MM.1S (cell line): ENCODE results near the gene UBE3B.

Experiments used
- DNase-seq: peaks from one replicate; pipeline ENCODE4 v3.0.0-alpha.2; 2015
- H2AFZ ChIP-seq: fragments of 300-600 bp; sonication (generic); 2 replicates; pipeline ENCODE4 v1.6.0; 2016; ENCODE audit warnings: antibody characterized with exemption, low read length
- H3F3A ChIP-seq: fragments of 300-600 bp; sonication (generic); 2 replicates; pipeline ENCODE4 v1.6.1; 2016; ENCODE audit warnings: mild to moderate bottlenecking, antibody characterized with exemption, low read length, moderate library complexity, mixed read lengths; ENCODE audit not compliant: insufficient read depth
- H3K27ac ChIP-seq: fragments of 300-600 bp; sonication (generic); 2 replicates; pipeline ENCODE4 v1.5.1; 2016; ENCODE audit warnings: mild to moderate bottlenecking, low read length
- H3K27me3 ChIP-seq: fragments of 300-600 bp; sonication (generic); replicated peaks from 2 replicates; pipeline ENCODE4 v1.6.0; 2016; ENCODE audit warnings: low read length; ENCODE audit not compliant: insufficient read depth
- H3K36me3 ChIP-seq: fragments of 300-600 bp; sonication (generic); replicated peaks from 2 replicates; pipeline ENCODE4 v1.6.1; 2016; ENCODE audit warnings: mild to moderate bottlenecking, low read length, mixed read lengths; ENCODE audit not compliant: insufficient read depth
- H3K4me1 ChIP-seq: fragments of 300-600 bp; sonication (generic); 2 replicates; pipeline ENCODE4 v1.6.1; 2016; ENCODE audit warnings: low read length, mixed read lengths
- H3K4me2 ChIP-seq: fragments of 300-600 bp; sonication (generic); 2 replicates; pipeline ENCODE4 v1.6.0; 2016; ENCODE audit warnings: low read depth, low read length
- H3K4me3 ChIP-seq: fragments of 300-600 bp; sonication (generic); 2 replicates; pipeline ENCODE4 v1.5.1; 2016; ENCODE audit warnings: low read length, mixed read lengths
- H3K79me2 ChIP-seq: fragments of 300-600 bp; sonication (generic); 2 replicates; pipeline ENCODE4 v1.6.1; 2016; ENCODE audit warnings: mixed run types, low read length, mixed read lengths
- H3K9ac ChIP-seq: fragments of 300-600 bp; sonication (generic); 2 replicates; pipeline ENCODE4 v1.6.1; 2016; ENCODE audit warnings: low read length, mixed read lengths
- H3K9me2 ChIP-seq: fragments of 300-600 bp; sonication (generic); replicated peaks from 2 replicates; pipeline ENCODE4 v1.6.1; 2016; ENCODE audit warnings: mild to moderate bottlenecking, low read length, mixed read lengths; ENCODE audit not compliant: insufficient read depth
- H3K9me3 ChIP-seq: fragments of 300-600 bp; sonication (generic); replicated peaks from 2 replicates; pipeline ENCODE4 v1.6.1; 2016; ENCODE audit warnings: mild to moderate bottlenecking, low read length, mixed read lengths; ENCODE audit not compliant: insufficient read depth
- H4K20me1 ChIP-seq: fragments of 300-600 bp; sonication (generic); 2 replicates; pipeline ENCODE4 v1.6.1; 2016; ENCODE audit warnings: mild to moderate bottlenecking, low read length, moderate library complexity, mixed read lengths; ENCODE audit not compliant: insufficient read depth
- CTCF ChIP-seq: fragments of 300-600 bp; sonication (generic); IDR thresholded peaks from 2 replicates; pipeline ENCODE4 v1.5.1; 2016; ENCODE audit warnings: antibody characterized with exemption, low read length, mixed read lengths
- EZH2 ChIP-seq: fragments of 300-600 bp; sonication (generic); optimal IDR thresholded peaks from 2 replicates; pipeline ENCODE3; 2017; ENCODE audit warnings: low read depth, mild to moderate bottlenecking, antibody characterized with exemption, low read length, mixed read lengths
- EZH2phosphoT487 ChIP-seq: fragments of 300-600 bp; sonication (generic); IDR thresholded peaks from 2 replicates; pipeline ENCODE4 v1.6.1; 2018; ENCODE audit warnings: antibody characterized with exemption, low read length

Gene UBE3B

GRCh38 chr12:109489955-109490565, 12.6 kb downstream of the UBE3B start:
- no peak overlapping the region for H3K4me3 ChIP-seq
- no peaks in the 10 kb centered on the region for H4K20me1 ChIP-seq
- H3K79me2 ChIP-seq = no peaks in the 10 kb centered on the region
- no peaks in the 10 kb centered on the region for H3F3A ChIP-seq
- DNase-seq = no peak
- H3K4me1 ChIP-seq = no peaks in the 10 kb centered on the region
- TF ChIP-seq EZH2phosphoT487 (no peak), CTCF (no peak), EZH2 (no peak)
- no peaks in the 10 kb centered on the region for H3K9me2 ChIP-seq
- no peaks in the 10 kb centered on the region for H3K9me3 ChIP-seq
- H3K27ac ChIP-seq = no peak overlapping the region
- no peak overlapping the region for H2AFZ ChIP-seq
- no peak overlapping the region for H3K9ac ChIP-seq
- no peak overlapping the region for H3K4me2 ChIP-seq
- no peaks in the 10 kb centered on the region for H3K36me3 ChIP-seq
- no peaks in the 10 kb centered on the region for H3K27me3 ChIP-seq

DNA sequence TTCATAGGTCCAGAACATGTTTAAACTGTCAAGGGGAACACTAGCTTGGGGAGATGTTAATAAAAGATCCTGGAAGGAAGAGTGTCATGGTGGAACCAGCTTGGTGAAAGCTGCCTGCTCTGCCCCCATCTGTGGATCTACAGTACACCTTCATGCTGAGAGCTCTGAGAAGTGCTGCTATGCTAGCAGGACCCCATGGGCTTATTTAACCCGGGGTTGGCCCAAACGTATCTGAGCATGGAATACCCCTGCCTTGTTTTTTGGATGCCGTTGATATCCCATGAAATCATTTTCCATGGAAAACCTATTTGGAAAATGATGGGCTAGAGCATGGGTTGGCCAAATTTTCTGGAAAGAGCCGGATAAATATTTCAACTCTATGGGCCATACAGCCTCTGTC, 14.2 kb downstream of the UBE3B start:
- Histone ChIP-seq H3F3A (no peaks in the 10 kb centered on the region), H3K9me3 (no peaks in the 10 kb centered on the region), H3K27ac (no peak overlapping the region), H2AFZ (no peak overlapping the region), H3K4me1 (no peaks in the 10 kb centered on the region), H3K9ac (no peak overlapping the region), H3K27me3 (no peaks in the 10 kb centered on the region), H3K79me2 (no peaks in the 10 kb centered on the region), H3K36me3 (no peaks in the 10 kb centered on the region), H4K20me1 (no peaks in the 10 kb centered on the region), H3K9me2 (no peaks in the 10 kb centered on the region), H3K4me2 (no peak overlapping the region), H3K4me3 (no peak overlapping the region)
- no peak for TF ChIP-seq EZH2phosphoT487
- TF ChIP-seq CTCF = no peak
- TF ChIP-seq EZH2 = no peak
- DNase-seq = no peak

DNA sequence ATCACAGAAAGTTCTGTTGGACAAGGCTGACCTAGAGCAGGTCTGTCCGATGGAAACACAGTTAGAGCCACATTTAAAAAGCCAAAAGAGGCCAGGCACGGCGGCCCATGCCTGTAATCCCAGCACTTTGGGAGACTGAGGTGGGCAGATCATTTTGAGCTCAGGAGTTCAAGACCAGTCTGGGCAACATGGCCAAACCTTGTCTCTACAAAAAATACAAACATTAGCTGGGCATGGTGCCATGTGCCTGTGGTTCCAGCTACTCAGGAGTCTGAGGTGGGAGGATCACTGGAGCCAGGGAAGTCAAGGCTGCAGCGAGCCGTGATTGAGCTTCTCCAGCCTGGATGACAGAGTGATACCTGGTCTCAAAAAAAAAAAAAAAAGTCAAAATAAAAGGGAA, 14.9 kb downstream of the UBE3B start:
- DNase-seq = no peak
- Histone ChIP-seq H2AFZ (no peak overlapping the region), H3K9me3 (no peaks in the 10 kb centered on the region), H3K79me2 (no peaks in the 10 kb centered on the region), H3K27me3 (no peaks in the 10 kb centered on the region), H3K9ac (no peak overlapping the region), H3K36me3 (no peaks in the 10 kb centered on the region), H3K4me2 (no peak overlapping the region), H4K20me1 (no peaks in the 10 kb centered on the region), H3K4me3 (no peak overlapping the region), H3K4me1 (no peaks in the 10 kb centered on the region), H3K9me2 (no peaks in the 10 kb centered on the region), H3F3A (no peaks in the 10 kb centered on the region), H3K27ac (no peak overlapping the region)
- TF ChIP-seq CTCF (no peak), EZH2phosphoT487 (no peak), EZH2 (no peak)
